ENCODE results near the gene FRMPD4.

Gene FRMPD4

DNA sequence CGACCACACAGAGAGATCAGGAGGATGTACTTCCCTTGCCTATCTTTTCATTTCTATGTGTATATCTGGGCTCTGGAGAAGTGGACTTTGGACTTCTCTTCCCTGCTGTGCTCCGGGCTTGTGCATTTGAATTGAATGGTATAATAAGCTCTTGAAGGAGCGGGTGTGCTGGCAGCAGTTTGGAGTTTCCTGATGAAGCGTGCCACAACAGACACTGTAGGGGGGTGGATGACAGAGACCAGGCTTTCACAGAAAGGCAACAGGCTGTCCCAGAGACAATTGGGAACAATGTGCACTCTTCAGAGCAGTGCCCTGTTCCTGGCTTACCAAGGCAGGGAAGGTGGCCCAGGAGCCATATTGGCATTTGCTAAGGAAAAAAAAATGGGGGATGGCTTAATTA is 170.1 kb downstream of the FRMPD4 start:
- Mint-ChIP-seq H3K27ac (no peak overlapping the region), H3K27me3 (peaks cover 10% of the 10 kb centered on the region), H3K9me3 (peaks cover 6% of the 10 kb centered on the region), H3K36me3 (no peaks in the 10 kb centered on the region), H3K4me1 (no peaks in the 10 kb centered on the region), H3K4me3 (no peak overlapping the region)
- ATAC-seq, result no peak

DNA sequence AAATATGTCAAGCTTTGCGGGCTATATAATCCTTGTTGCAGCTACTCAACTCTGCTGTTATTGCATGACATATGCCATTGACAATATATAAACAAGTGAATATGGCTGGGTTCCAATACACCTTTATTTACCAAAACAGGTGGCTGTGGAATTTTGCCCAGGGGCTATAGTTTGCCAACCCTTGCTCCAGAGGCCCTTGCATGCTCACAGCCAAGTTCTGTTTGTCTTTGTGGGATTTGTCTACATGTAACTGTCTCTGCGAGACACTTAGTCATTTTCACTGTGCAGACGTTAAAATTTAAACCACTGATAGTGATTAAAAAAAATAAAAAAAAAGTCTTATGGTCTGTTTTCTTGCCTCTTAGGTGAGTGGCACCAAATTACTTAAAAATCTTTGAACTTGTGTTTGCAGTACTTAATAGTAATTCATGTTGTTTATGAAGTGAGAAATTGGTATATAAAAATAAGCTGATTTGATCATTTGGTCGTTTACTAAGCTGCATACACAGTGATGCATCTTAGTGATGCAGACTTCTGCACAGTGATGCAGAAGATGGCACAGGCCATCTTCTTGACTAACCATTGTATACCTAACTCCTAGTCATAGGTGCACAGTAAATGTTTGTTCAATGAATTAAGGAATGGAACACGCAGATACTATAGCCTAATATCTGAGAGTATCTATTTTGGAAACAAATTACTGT is 170.9 kb downstream of the FRMPD4 start:
- no peak for ATAC-seq
- Mint-ChIP-seq H3K27me3 (peaks cover 11% of the 10 kb centered on the region), H3K4me1 (no peaks in the 10 kb centered on the region)

DNA sequence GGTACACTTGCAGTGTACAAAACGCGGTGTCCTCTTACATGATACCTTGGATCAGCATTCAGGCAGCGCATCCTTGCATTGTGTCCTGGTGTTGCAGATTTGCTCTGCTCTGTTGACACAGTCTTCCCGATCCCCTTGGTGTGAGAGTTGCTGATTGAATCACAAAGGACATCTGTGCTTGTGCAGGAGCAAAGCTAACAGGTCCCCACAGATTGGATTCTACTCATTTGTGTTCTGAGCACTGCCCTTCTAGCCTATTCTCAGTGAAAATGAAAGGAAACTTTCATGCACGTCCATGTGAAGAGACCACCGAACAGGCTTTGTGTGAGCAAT is 171.4 kb downstream of the FRMPD4 start:
- no peaks in the 10 kb centered on the region for H3K36me3 Mint-ChIP-seq
- no peaks in the 10 kb centered on the region for H3K4me1 Mint-ChIP-seq
- H3K4me3 Mint-ChIP-seq, result no peak overlapping the region
- H3K27me3 Mint-ChIP-seq, result peaks cover 11% of the 10 kb centered on the region
- H3K9me3 Mint-ChIP-seq, result peaks cover 6% of the 10 kb centered on the region
- ATAC-seq, result no peak
- H3K27ac Mint-ChIP-seq, result no peak overlapping the region

More for the DNA sequence above, 170.9 kb downstream of the FRMPD4 start:
- Mint-ChIP-seq H3K27ac (no peak overlapping the region), H3K36me3 (no peaks in the 10 kb centered on the region), H3K4me3 (no peak overlapping the region), H3K9me3 (peaks cover 6% of the 10 kb centered on the region)

DNA sequence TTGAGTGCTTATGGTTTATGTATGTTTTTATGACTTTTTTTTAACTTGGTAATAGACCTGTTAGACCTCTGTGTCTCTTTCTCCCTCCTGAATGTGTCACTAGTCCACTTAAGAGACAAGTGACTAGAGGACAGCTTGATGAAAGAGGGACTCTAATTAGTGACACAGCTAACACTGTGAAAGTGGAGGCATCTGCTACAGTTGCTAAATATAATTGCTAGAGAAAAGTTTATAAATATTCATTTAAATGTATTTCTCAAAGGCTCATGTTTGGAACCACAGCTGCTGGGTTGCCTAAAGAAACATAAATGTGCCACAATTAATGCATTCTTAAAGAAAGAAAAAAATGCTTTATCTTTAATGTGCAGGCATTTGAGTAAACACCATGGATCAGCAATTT is 176.4 kb downstream of the FRMPD4 start:
- peaks cover 11% of the 10 kb centered on the region for H3K27me3 Mint-ChIP-seq
- H3K4me3 Mint-ChIP-seq, result no peak overlapping the region
- peaks cover 6% of the 10 kb centered on the region for H3K9me3 Mint-ChIP-seq
- H3K4me1 Mint-ChIP-seq, result no peaks in the 10 kb centered on the region
- ATAC-seq, result no peak
- no peak overlapping the region for H3K27ac Mint-ChIP-seq
- no peaks in the 10 kb centered on the region for H3K36me3 Mint-ChIP-seq

DNA sequence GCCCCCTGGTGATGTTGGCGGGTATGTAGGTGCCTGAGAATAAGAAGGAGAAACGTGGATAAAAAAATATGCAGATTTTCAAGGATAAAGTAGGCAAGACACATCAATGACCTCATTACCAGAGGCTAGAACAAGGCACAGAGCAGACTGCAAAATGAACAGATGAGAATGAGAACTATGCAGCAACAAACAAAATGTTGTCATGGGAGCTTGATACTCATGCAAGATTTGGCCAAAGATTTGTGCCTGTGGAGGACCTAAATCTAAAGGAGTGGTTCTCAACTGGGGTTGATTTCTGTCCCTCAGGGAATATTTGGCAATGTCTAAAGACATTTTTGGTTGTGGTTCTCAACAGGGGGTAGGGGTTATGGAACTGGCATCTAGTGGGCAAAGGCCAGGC is 177.3 kb downstream of the FRMPD4 start:
- peaks cover 6% of the 10 kb centered on the region for H3K9me3 Mint-ChIP-seq
- ATAC-seq, result no peak
- no peaks in the 10 kb centered on the region for H3K4me1 Mint-ChIP-seq
- H3K27ac Mint-ChIP-seq, result no peak overlapping the region
- H3K36me3 Mint-ChIP-seq, result no peaks in the 10 kb centered on the region
- no peak overlapping the region for H3K4me3 Mint-ChIP-seq
- peaks cover 11% of the 10 kb centered on the region for H3K27me3 Mint-ChIP-seq

DNA sequence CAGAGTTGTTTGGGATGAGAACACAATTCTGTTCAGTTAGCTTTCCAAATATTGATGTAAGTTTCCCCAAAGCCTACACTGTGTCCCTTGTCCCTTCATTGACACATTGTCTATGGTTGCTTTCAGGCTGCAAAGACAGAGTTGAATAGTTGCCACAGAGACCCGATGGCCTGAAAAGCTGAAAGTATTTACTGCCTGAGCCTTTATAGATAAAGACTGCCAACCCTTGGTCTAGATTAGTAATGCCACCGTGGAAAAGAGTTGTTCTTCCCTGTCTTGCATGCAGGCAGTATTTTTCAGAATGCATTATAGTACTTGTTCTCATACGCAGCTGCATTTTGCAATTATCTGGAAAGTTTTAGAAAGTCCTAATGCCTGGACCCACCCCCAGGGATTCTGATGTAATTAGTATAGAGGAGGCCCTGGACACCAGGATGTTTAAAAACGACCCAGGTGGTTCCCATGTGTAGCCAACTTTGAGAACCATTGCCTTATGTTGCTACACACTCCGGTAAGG is 180.8 kb downstream of the FRMPD4 start:
- H3K27me3 Mint-ChIP-seq, result no peaks in the 10 kb centered on the region
- H3K36me3 Mint-ChIP-seq, result no peaks in the 10 kb centered on the region
- no peaks in the 10 kb centered on the region for H3K9me3 Mint-ChIP-seq

DNA sequence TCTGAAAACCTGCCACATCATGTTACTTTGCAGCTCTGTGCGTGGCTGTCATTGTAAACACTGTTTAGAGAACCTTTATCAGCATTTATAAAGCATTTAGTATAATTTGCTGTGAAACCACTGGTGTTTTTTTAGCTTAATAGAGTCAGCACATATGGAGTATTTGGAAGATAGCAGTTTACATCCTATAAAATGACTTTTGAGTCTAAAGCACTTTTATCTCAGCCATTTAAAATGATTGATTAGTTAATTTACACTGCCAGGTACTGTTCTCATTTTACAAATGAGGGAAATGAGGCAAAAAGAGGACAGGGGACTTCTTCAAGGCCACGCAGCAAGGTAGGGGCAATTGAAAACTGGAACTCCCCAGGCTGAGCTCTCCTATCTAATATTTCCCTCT is 181.7 kb downstream of the FRMPD4 start:
- Mint-ChIP-seq H3K27me3 (no peaks in the 10 kb centered on the region), H3K36me3 (no peaks in the 10 kb centered on the region), H3K9me3 (no peaks in the 10 kb centered on the region), H3K4me1 (no peaks in the 10 kb centered on the region), H3K4me3 (no peak overlapping the region), H3K27ac (no peak overlapping the region)
- no peak for ATAC-seq

More for the DNA sequence above, 180.8 kb downstream of the FRMPD4 start:
- Mint-ChIP-seq H3K27ac (no peak overlapping the region), H3K4me3 (no peak overlapping the region), H3K4me1 (no peaks in the 10 kb centered on the region)
- no peak for ATAC-seq

DNA sequence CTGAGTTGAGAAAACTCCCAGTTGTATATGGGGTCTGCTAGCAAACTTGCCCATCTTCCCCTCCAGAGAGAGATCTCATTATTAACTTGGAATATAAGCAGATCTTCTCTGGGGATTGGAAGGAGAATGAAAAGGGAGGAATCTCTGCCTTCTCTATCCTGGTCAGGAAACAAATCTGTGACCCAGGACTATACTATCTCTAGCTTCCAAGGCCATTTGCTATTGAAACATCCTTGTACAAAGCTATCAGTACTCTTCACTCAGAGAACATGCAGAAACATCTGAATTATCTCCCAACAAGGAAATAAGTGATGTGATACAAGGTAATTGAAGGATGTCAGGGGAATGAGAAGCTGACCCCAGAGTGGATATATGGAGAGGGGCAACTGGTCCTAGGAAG is 183.8 kb downstream of the FRMPD4 start:
- Mint-ChIP-seq H3K27ac (no peak overlapping the region), H3K27me3 (no peaks in the 10 kb centered on the region), H3K4me3 (no peak overlapping the region), H3K4me1 (no peaks in the 10 kb centered on the region), H3K9me3 (no peaks in the 10 kb centered on the region), H3K36me3 (no peaks in the 10 kb centered on the region)
- ATAC-seq, result no peak

DNA sequence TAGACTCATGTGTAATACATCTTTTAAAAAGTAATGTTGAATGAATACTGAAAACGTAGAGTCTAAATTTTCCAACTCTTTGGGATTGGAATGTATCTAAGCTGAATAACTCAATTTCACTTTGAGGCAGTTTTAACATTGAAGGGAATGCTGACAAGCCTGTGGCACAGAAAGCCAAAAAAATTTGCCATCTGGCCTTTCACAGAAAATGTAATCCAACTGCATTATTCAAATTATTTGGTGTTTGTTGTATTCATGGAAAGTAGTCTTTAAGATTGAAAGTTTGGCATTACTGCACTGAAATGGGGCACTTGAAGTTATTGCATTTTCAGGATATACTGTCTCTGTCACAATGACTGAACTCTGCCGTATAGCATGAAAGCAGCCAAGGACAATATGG is 186.9 kb downstream of the FRMPD4 start:
- H3K27ac Mint-ChIP-seq, result no peak overlapping the region
- no peak for ATAC-seq
- no peaks in the 10 kb centered on the region for H3K4me1 Mint-ChIP-seq
- H3K9me3 Mint-ChIP-seq, result no peaks in the 10 kb centered on the region
- H3K36me3 Mint-ChIP-seq, result no peaks in the 10 kb centered on the region
- H3K4me3 Mint-ChIP-seq, result no peak overlapping the region
- H3K27me3 Mint-ChIP-seq, result no peaks in the 10 kb centered on the region

DNA sequence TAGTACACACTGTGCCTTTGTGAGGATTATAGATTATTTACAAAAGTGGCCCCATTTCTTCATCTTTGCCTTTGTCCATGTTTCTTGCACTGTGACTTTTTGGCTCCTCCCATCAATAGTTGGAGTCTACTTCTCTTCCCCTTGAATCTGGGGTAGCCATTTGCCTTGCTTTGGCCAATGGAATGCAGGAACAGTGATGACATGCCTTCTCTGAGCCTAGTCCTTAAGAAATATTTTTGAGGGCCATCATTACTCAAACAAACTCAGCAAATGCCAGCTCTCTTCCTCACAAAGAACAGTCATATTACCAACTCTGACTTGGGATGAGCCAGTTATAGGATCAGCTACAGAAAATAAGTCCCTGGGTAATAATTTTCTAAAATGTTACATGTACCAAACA is 189.6 kb downstream of the FRMPD4 start:
- no peak for ATAC-seq

DNA sequence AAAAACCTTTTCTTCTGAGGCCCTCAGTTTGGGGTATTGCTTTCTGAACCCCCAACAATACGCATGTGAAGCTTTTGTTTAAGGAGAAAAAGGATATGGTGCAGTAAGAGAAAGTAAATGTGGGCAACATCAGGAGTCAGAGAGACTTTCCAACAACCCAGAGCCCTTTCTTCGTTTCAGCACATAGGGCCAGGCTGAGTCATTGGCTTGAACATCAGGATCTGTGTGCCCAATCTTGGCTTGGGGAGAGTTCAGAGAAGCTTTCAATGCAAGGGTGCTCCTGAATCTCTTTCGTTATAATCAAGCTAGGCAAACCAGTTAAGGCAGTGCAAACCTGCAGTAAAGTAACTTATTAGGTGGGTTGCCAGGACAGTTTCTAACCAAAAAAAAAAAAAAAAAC is 191.2 kb downstream of the FRMPD4 start:
- Mint-ChIP-seq H3K27me3 (no peaks in the 10 kb centered on the region), H3K4me1 (no peaks in the 10 kb centered on the region), H3K27ac (no peak overlapping the region), H3K9me3 (no peaks in the 10 kb centered on the region), H3K4me3 (no peak overlapping the region), H3K36me3 (no peaks in the 10 kb centered on the region)
- ATAC-seq, result no peak

More for the DNA sequence above, 189.6 kb downstream of the FRMPD4 start:
- Mint-ChIP-seq H3K4me1 (no peaks in the 10 kb centered on the region), H3K27me3 (no peaks in the 10 kb centered on the region), H3K36me3 (no peaks in the 10 kb centered on the region), H3K27ac (no peak overlapping the region), H3K9me3 (no peaks in the 10 kb centered on the region), H3K4me3 (no peak overlapping the region)

DNA sequence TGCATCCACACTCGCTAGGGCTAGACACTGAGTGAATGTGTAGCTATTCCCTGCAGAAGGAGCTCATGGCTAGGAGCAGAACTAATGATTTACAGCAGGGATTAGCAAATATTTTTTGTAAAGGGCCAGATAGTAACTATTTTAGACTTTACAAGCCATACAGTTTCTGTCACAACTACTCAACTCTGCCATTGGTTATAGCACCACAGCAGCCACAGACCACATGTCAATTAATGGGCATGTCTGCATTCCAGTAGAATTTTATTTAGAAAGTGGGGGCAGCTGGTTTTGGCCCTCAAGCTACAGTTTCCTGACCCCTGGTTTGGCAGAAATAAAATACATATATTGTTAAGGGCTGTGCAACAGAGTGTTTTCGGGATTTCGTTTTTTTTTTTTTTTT is 192.6 kb downstream of the FRMPD4 start:
- H3K27ac Mint-ChIP-seq, result no peak overlapping the region
- no peaks in the 10 kb centered on the region for H3K27me3 Mint-ChIP-seq
- no peak overlapping the region for H3K4me3 Mint-ChIP-seq
- ATAC-seq, result no peak
- no peaks in the 10 kb centered on the region for H3K9me3 Mint-ChIP-seq
- H3K36me3 Mint-ChIP-seq, result no peaks in the 10 kb centered on the region
- no peaks in the 10 kb centered on the region for H3K4me1 Mint-ChIP-seq

DNA sequence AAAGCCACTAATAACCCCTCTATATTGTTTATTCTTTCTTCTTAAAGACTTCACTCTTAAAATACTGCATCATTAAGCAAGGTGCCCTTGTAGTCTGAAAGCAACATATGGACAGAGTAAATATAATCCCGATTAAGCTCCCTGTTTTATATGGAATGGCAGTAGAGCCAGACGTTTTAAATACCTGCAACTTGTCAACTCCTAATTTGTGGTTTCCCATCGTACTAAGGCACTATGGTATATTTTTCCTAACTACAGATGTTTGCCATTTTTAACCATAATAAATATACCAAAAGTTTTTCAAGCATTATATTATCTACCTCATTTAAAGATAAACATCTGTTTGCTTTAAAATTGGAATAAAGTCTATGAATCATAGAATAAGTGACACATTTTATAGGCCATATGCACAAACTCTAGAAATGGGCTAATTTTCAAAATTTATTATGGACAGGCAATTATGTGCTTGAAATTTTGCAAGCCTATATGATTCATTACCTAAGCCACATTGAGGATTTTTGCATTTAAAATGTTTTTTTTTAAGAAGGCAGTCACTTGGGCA is 194.6 kb downstream of the FRMPD4 start:
- H3K4me3 Mint-ChIP-seq, result no peak overlapping the region
- no peaks in the 10 kb centered on the region for H3K36me3 Mint-ChIP-seq
- no peaks in the 10 kb centered on the region for H3K4me1 Mint-ChIP-seq
- H3K27ac Mint-ChIP-seq, result no peak overlapping the region
- no peak for ATAC-seq
- H3K27me3 Mint-ChIP-seq, result no peaks in the 10 kb centered on the region
- no peaks in the 10 kb centered on the region for H3K9me3 Mint-ChIP-seq

DNA sequence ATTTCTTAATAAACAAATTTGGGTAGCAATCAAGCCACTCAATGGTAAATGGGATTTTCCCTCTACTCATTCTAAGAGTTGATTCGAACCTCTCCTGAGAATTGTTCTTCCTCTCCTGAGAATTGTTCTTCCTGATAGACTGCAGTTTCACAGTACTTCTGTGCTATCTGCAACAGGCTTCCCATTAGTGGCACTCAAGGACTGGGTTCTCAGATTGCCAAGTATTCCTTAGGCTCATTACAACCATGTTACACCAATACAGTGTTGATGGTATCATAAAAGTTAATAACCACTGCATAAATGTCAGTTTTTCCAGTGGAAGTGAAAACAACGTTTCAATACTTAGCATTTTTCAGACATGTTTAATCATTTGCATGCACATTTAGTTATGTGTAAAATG is 201.6 kb downstream of the FRMPD4 start:
- H3K4me3 Mint-ChIP-seq, result no peak overlapping the region
- no peak overlapping the region for H3K27ac Mint-ChIP-seq
- H3K9me3 Mint-ChIP-seq, result peaks cover 2% of the 10 kb centered on the region
- no peaks in the 10 kb centered on the region for H3K4me1 Mint-ChIP-seq
- ATAC-seq, result no peak
- peaks cover 11% of the 10 kb centered on the region for H3K27me3 Mint-ChIP-seq
- no peaks in the 10 kb centered on the region for H3K36me3 Mint-ChIP-seq

DNA sequence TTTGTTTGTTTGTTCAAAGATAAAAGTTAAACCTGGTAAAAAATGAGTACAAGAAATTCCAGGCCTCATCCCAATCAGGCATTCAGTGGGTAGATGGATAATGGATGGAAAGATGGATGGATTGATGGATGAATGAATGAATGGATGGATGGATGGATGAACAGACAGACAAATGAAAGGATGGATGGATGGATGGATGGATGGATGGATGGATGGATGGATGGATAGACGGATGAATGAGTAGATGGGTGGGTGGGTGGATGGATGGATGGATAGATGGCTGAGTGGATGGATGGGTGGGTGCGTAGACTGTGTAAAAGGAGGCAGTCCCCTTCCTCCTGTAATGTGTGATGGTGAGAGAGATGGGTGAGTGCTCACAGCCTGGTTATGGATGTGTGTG is 206.7 kb downstream of the FRMPD4 start:
- no peaks in the 10 kb centered on the region for H3K36me3 Mint-ChIP-seq
- H3K9me3 Mint-ChIP-seq, result peaks cover 2% of the 10 kb centered on the region
- ATAC-seq, result no peak
- H3K27ac Mint-ChIP-seq, result no peak overlapping the region
- no peak overlapping the region for H3K4me3 Mint-ChIP-seq
- peaks cover 6% of the 10 kb centered on the region for H3K4me1 Mint-ChIP-seq
- peaks cover 21% of the 10 kb centered on the region for H3K27me3 Mint-ChIP-seq

DNA sequence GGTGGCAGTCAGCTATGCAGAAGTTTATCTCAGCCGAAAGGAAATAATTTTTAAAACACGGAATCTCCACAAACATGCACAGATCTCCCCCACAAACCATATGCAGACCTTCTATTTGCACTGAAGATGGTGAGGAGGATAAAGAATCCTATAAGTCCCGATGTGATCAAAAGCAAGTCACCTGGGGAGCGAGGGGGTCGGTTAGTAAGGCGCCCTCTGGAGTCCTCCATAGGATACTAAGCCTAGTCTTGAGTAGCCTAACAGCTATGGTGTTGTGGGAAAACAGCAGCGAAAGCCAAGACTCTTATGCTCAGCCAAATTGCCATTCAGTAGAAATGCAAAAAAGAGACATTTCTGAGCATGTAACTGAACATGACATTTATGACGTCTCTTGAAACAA is 210.9 kb downstream of the FRMPD4 start:
- ATAC-seq, result no peak
- Mint-ChIP-seq H3K27me3 (peaks cover 18% of the 10 kb centered on the region), H3K27ac (no peak overlapping the region), H3K4me1 (peaks cover 6% of the 10 kb centered on the region), H3K36me3 (no peaks in the 10 kb centered on the region), H3K4me3 (no peak overlapping the region), H3K9me3 (no peaks in the 10 kb centered on the region)
